Coronary artery (tissue), 2 donors: Measurements from ENCODE around the gene BHMT.

Experiments
- DNase-seq: peaks from one replicate; pipeline ENCODE4 v3.0.0-alpha.2; 2017; ENCODE audit warnings: low spot score
- H3K27ac ChIP-seq, 2 donors: fragments of 200-600 bp; sonication (generic); one replicate each; pipeline ENCODE4 v1.5.1; 2016 to 2019
- H3K4me3 ChIP-seq: fragments of 200-600 bp; sonication (generic); 2 replicates; pipeline ENCODE4 v1.5.1; 2016; ENCODE audit warnings: mild to moderate bottlenecking, moderate library complexity
- CTCF ChIP-seq: fragments of 200-600 bp; sonication (generic); IDR thresholded peaks from one replicate; pipeline ENCODE4 v1.5.1; 2019; ENCODE audit warnings: antibody characterized with exemption

The BHMT gene

DNA sequence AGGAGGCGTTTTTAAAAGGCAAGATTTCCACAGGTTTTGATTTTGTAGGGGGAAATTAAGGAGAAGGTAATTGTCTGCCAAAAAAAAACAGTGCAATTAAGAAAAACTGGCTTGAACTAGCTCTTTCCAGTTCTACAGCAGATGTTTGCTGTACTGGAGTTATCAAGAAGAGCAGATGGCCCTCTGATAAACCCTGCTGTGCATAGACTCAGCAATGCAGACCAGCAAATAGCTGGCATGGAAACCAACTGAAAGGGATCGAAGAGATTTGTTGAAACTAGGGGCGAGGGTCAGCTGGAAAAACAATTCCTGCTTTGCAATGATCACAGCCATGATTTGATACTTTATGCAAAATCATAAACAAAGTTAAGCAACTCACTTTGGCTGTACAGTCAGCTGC lies 17.8 kb upstream of the BHMT start:
- H3K27ac ChIP-seq: no peak overlapping the region
- no peak for TF ChIP-seq CTCF
- H3K4me3 ChIP-seq: no peak overlapping the region
- DNase-seq: no peak

DNA sequence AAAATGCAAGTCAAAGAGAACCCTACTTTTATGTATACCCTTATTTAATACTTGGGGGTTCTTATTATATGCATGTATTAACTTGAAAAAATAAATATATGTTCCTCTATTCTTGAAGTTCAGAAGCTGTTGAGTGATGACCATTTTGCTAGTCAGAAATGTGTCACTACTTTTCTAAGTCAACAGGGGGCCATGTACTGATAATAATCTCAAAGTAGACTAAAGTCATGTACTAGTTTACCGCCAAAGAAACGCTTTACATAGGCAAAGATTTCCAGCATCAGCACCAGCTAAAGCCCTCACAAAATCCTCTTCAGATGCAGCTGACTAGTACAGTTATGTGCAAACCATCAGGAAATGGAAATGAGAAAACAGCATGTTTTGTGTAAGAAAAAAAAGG lies 5.7 kb upstream of the BHMT start:
- DNase-seq: no peak
- Histone ChIP-seq H3K27ac (no peak overlapping the region), H3K4me3 (no peak overlapping the region)
- TF ChIP-seq CTCF: no peak

- H3K27ac ChIP-seq: no peak overlapping the region
- no peak for TF ChIP-seq CTCF
- no peak overlapping the region for H3K4me3 ChIP-seq
- no peak for DNase-seq
Measured at GRCh38 chr5:79107020-79107796, 4.4 kb upstream of the BHMT start.

- no peak overlapping the region for H3K27ac ChIP-seq
- no peak for DNase-seq
- TF ChIP-seq CTCF: no peak
Measured at GRCh38 chr5:79108086-79108485, 3.5 kb upstream of the BHMT start.

GRCh38 chr5:79108792-79109191 lies 2.8 kb upstream of the BHMT start:
- H3K4me3 ChIP-seq: no peak overlapping the region
- no peak overlapping the region for H3K27ac ChIP-seq
- DNase-seq: no peak
- no peak for TF ChIP-seq CTCF

More at GRCh38 chr5:79108086-79108485, 3.5 kb upstream of the BHMT start:
- no peak overlapping the region for H3K4me3 ChIP-seq

DNA sequence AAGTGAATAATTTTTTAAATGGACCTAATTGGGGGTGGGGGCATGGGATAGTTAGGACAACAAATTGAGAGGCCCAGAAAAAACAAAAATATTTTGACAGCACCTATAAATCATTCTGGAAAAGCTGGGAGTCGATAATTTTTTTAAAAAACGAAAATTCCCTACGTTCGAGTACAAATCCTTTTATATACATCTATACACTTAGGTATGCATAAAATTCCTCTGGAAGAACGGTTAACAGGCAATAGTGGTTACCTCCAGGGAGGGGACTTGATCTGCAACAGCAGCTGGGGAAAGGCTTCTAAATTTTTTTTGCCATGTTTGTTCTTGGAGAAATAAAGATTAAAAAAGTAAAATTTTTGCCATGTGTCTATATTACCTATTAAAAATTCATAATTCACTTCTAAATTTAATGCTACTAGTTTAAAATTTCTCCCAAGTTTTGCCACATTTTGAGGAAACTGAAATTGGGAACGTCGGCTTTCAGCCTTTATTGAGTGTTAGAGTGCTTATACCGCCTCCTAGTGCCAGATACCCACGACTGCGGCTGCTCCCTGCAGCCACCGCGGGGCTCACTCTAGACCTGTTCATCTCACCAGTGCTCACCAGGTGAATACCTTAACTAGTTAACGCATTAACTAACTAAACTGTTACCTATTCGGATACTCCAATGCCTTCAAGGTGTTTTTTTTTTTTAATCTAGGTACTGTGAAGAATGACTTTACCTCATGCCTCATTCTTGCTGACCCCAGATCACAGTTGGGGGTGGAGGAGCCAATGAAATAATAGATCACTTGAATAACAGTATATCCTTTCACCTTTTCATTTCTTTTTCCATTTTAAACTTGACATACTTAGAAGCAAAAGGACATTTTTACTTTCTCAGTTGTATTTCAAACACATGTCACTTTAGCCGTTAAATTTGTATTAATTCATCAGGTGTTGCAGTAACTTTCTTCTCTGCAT lies 1.8 kb upstream of the BHMT start:
- no peak overlapping the region for H3K27ac ChIP-seq
- no peak for DNase-seq
- H3K4me3 ChIP-seq: no peak overlapping the region
- no peak for TF ChIP-seq CTCF
